ENCODE results near the gene ZBED6.

ZBED6 gene

GRCh38 chr1:203768256-203768655 lies 27.2 kb upstream of the ZBED6 start:
- Histone ChIP-seq H3K36me3 (ENCODE audit: control insufficient read depth in 4 of 4, insufficient read depth in 4 of 4, low read length in 3 of 4) (no peaks in the 10 kb centered on the region), H3K9me3 (ENCODE audit: control extremely low read depth in 1 of 5, control insufficient read depth in 4 of 5, insufficient read depth in 2 of 5, low read depth in 1 of 5, low read length in 4 of 5) (no peaks in the 10 kb centered on the region), H3K27me3 (replicated peaks in 2 of 5; ENCODE audit: control insufficient read depth in 4 of 5, insufficient read depth in 5 of 5, low read length in 4 of 5) (no peaks in the 10 kb centered on the region), H3K4me3 (ENCODE audit: control insufficient read depth in 1 of 7, extremely low read depth in 1 of 7, insufficient read depth in 4 of 7, low read depth in 2 of 7, low read length in 6 of 7) (no peak overlapping the region), H3K4me1 (ENCODE audit: control extremely low read depth in 1 of 4, control insufficient read depth in 4 of 4, insufficient read depth in 4 of 4, low read length in 3 of 4) (peaks cover 5 to 37% (median 27%) of the 10 kb centered on the region in 4 experiments), H3K27ac (ENCODE audit: insufficient read depth in 1 of 2, low read depth in 1 of 2, low read length in 2 of 2, poor library complexity in 1 of 2, severe bottlenecking in 2 of 2) (no peak overlapping the region)
- no peak for DNase-seq
- CTCF ChIA-PET, result interaction anchor here (0.9 to 1.7 kb wide), 3 partner anchors 10 to 66 kb away, joined by 3 to 6 read pairs (median 3); no protein-coding TSS in a partner anchor
- WGBS (ENCODE audit: insufficient coverage), result 98% methylated on average over 4 of the region's 6 CpGs
- POLR2A ChIA-PET, result no interaction called here

- H3K27me3 ChIP-seq (replicated peaks in 2 of 5; ENCODE audit: control insufficient read depth in 4 of 5, insufficient read depth in 5 of 5, low read length in 4 of 5), result no peaks in the 10 kb centered on the region
- DNase-seq, result peak; percentile 91 to 99 (median 98)
- CTCF ChIA-PET, result interaction anchor here (1.0 to 1.7 kb wide), 3 partner anchors 9 to 68 kb away, joined by 3 to 6 read pairs (median 3); no protein-coding TSS in a partner anchor
- POLR2A ChIA-PET, result interaction anchor here (0.5 kb wide), 1 partner anchor 38 kb away, joined by 6 read pairs; no protein-coding TSS in a partner anchor
- H3K36me3 ChIP-seq (ENCODE audit: control insufficient read depth in 4 of 4, insufficient read depth in 4 of 4, low read length in 3 of 4), result no peaks in the 10 kb centered on the region
- peak overlapping the region in 1 of 7 experiments; percentile 28 for H3K4me3 ChIP-seq (ENCODE audit: control insufficient read depth in 1 of 7, extremely low read depth in 1 of 7, insufficient read depth in 4 of 7, low read depth in 2 of 7, low read length in 6 of 7)
- peaks cover 3 to 32% (median 20%) of the 10 kb centered on the region in 4 experiments for H3K4me1 ChIP-seq (ENCODE audit: control extremely low read depth in 1 of 4, control insufficient read depth in 4 of 4, insufficient read depth in 4 of 4, low read length in 3 of 4)
- H3K9me3 ChIP-seq (ENCODE audit: control extremely low read depth in 1 of 5, control insufficient read depth in 4 of 5, insufficient read depth in 2 of 5, low read depth in 1 of 5, low read length in 4 of 5), result no peaks in the 10 kb centered on the region
- WGBS (ENCODE audit: insufficient coverage), result 45% methylated on average over 9 of the region's 15 CpGs
- H3K27ac ChIP-seq (ENCODE audit: insufficient read depth in 1 of 2, low read depth in 1 of 2, low read length in 2 of 2, poor library complexity in 1 of 2, severe bottlenecking in 2 of 2), result no peak overlapping the region
Observed at GRCh38 chr1:203769505-203770343, 25.7 kb upstream of the ZBED6 start.

GRCh38 chr1:203771901-203772301 lies 23.5 kb upstream of the ZBED6 start:
- DNase-seq, result no peak
- ChIA-PET CTCF (no interaction called here), POLR2A (no interaction called here)
- 96% methylated on average over 7 of the region's 7 CpGs for WGBS (ENCODE audit: insufficient coverage)
- no peaks in the 10 kb centered on the region for H3K9me3 ChIP-seq (ENCODE audit: control extremely low read depth in 1 of 5, control insufficient read depth in 4 of 5, insufficient read depth in 2 of 5, low read depth in 1 of 5, low read length in 4 of 5)
- no peak overlapping the region for H3K4me3 ChIP-seq (ENCODE audit: control insufficient read depth in 1 of 7, extremely low read depth in 1 of 7, insufficient read depth in 4 of 7, low read depth in 2 of 7, low read length in 6 of 7)
- H3K36me3 ChIP-seq (ENCODE audit: control insufficient read depth in 4 of 4, insufficient read depth in 4 of 4, low read length in 3 of 4), result no peaks in the 10 kb centered on the region
- H3K27me3 ChIP-seq (replicated peaks in 2 of 5; ENCODE audit: control insufficient read depth in 4 of 5, insufficient read depth in 5 of 5, low read length in 4 of 5), result no peaks in the 10 kb centered on the region
- no peak overlapping the region for H3K27ac ChIP-seq (ENCODE audit: insufficient read depth in 1 of 2, low read depth in 1 of 2, low read length in 2 of 2, poor library complexity in 1 of 2, severe bottlenecking in 2 of 2)
- peaks cover 3 to 25% (median 16%) of the 10 kb centered on the region in 4 experiments for H3K4me1 ChIP-seq (ENCODE audit: control extremely low read depth in 1 of 4, control insufficient read depth in 4 of 4, insufficient read depth in 4 of 4, low read length in 3 of 4)

- H3K27me3 ChIP-seq (replicated peaks in 2 of 5; ENCODE audit: control insufficient read depth in 4 of 5, insufficient read depth in 5 of 5, low read length in 4 of 5), result no peaks in the 10 kb centered on the region
- H3K4me3 ChIP-seq (ENCODE audit: control insufficient read depth in 1 of 7, extremely low read depth in 1 of 7, insufficient read depth in 4 of 7, low read depth in 2 of 7, low read length in 6 of 7), result no peak overlapping the region
- H3K27ac ChIP-seq (ENCODE audit: insufficient read depth in 1 of 2, low read depth in 1 of 2, low read length in 2 of 2, poor library complexity in 1 of 2, severe bottlenecking in 2 of 2), result no peak overlapping the region
- no peaks in the 10 kb centered on the region for H3K36me3 ChIP-seq (ENCODE audit: control insufficient read depth in 4 of 4, insufficient read depth in 4 of 4, low read length in 3 of 4)
- DNase-seq, result no peak
- POLR2A ChIA-PET, result no interaction called here
- WGBS (ENCODE audit: insufficient coverage), result no CpG with 5 or more reads among the region's 1 CpG
- no peaks in the 10 kb centered on the region for H3K9me3 ChIP-seq (ENCODE audit: control extremely low read depth in 1 of 5, control insufficient read depth in 4 of 5, insufficient read depth in 2 of 5, low read depth in 1 of 5, low read length in 4 of 5)
- peaks cover 3 to 27% (median 16%) of the 10 kb centered on the region in 4 experiments for H3K4me1 ChIP-seq (ENCODE audit: control extremely low read depth in 1 of 4, control insufficient read depth in 4 of 4, insufficient read depth in 4 of 4, low read length in 3 of 4)
- CTCF ChIA-PET, result no interaction called here
Observed at GRCh38 chr1:203772836-203773235, 22.6 kb upstream of the ZBED6 start.

GRCh38 chr1:203776636-203777035 lies 18.8 kb upstream of the ZBED6 start:
- Histone ChIP-seq H3K27ac (ENCODE audit: insufficient read depth in 1 of 2, low read depth in 1 of 2, low read length in 2 of 2, poor library complexity in 1 of 2, severe bottlenecking in 2 of 2) (no peak overlapping the region), H3K27me3 (replicated peaks in 2 of 5; ENCODE audit: control insufficient read depth in 4 of 5, insufficient read depth in 5 of 5, low read length in 4 of 5) (no peaks in the 10 kb centered on the region), H3K4me3 (ENCODE audit: control insufficient read depth in 1 of 7, extremely low read depth in 1 of 7, insufficient read depth in 4 of 7, low read depth in 2 of 7, low read length in 6 of 7) (no peak overlapping the region), H3K36me3 (ENCODE audit: control insufficient read depth in 4 of 4, insufficient read depth in 4 of 4, low read length in 3 of 4) (no peaks in the 10 kb centered on the region), H3K4me1 (ENCODE audit: control extremely low read depth in 1 of 4, control insufficient read depth in 4 of 4, insufficient read depth in 4 of 4, low read length in 3 of 4) (peaks cover 4 to 15% (median 8%) of the 10 kb centered on the region in 4 experiments), H3K9me3 (ENCODE audit: control extremely low read depth in 1 of 5, control insufficient read depth in 4 of 5, insufficient read depth in 2 of 5, low read depth in 1 of 5, low read length in 4 of 5) (no peaks in the 10 kb centered on the region)
- POLR2A ChIA-PET, result no interaction called here
- DNase-seq, result no peak
- CTCF ChIA-PET, result interaction anchor here (0.5 to 2.0 kb wide), 7 partner anchors 15 to 182 kb away, joined by 3 to 6 read pairs (median 3); no protein-coding TSS in a partner anchor
- WGBS (ENCODE audit: insufficient coverage), result 89% methylated on average over 3 of the region's 4 CpGs

GRCh38 chr1:203777596-203777995 lies 17.8 kb upstream of the ZBED6 start:
- Histone ChIP-seq H3K27me3 (replicated peaks in 2 of 5; ENCODE audit: control insufficient read depth in 4 of 5, insufficient read depth in 5 of 5, low read length in 4 of 5) (no peaks in the 10 kb centered on the region), H3K9me3 (ENCODE audit: control extremely low read depth in 1 of 5, control insufficient read depth in 4 of 5, insufficient read depth in 2 of 5, low read depth in 1 of 5, low read length in 4 of 5) (no peaks in the 10 kb centered on the region), H3K36me3 (ENCODE audit: control insufficient read depth in 4 of 4, insufficient read depth in 4 of 4, low read length in 3 of 4) (no peaks in the 10 kb centered on the region), H3K27ac (ENCODE audit: insufficient read depth in 1 of 2, low read depth in 1 of 2, low read length in 2 of 2, poor library complexity in 1 of 2, severe bottlenecking in 2 of 2) (no peak overlapping the region), H3K4me3 (ENCODE audit: control insufficient read depth in 1 of 7, extremely low read depth in 1 of 7, insufficient read depth in 4 of 7, low read depth in 2 of 7, low read length in 6 of 7) (no peak overlapping the region), H3K4me1 (ENCODE audit: control extremely low read depth in 1 of 4, control insufficient read depth in 4 of 4, insufficient read depth in 4 of 4, low read length in 3 of 4) (peaks cover 4 to 15% (median 8%) of the 10 kb centered on the region in 4 experiments)
- DNase-seq, result no peak
- 92% methylated on average over 2 of the region's 3 CpGs for WGBS (ENCODE audit: insufficient coverage)
- POLR2A ChIA-PET, result no interaction called here
- CTCF ChIA-PET, result interaction anchor here (1.1 to 1.5 kb wide), 4 partner anchors 9 to 36 kb away, joined by 3 to 5 read pairs (median 4); no protein-coding TSS in a partner anchor

- Histone ChIP-seq H3K27me3 (replicated peaks in 2 of 5; ENCODE audit: control insufficient read depth in 4 of 5, insufficient read depth in 5 of 5, low read length in 4 of 5) (no peaks in the 10 kb centered on the region), H3K4me3 (ENCODE audit: control insufficient read depth in 1 of 7, extremely low read depth in 1 of 7, insufficient read depth in 4 of 7, low read depth in 2 of 7, low read length in 6 of 7) (peak overlapping the region in 3 of 7 experiments; percentile 7 to 26 (median 11)), H3K4me1 (ENCODE audit: control extremely low read depth in 1 of 4, control insufficient read depth in 4 of 4, insufficient read depth in 4 of 4, low read length in 3 of 4) (peaks cover 4 to 15% (median 8%) of the 10 kb centered on the region in 4 experiments), H3K27ac (ENCODE audit: insufficient read depth in 1 of 2, low read depth in 1 of 2, low read length in 2 of 2, poor library complexity in 1 of 2, severe bottlenecking in 2 of 2) (peak overlapping the region in 1 of 2 experiments; percentile 71), H3K9me3 (ENCODE audit: control extremely low read depth in 1 of 5, control insufficient read depth in 4 of 5, insufficient read depth in 2 of 5, low read depth in 1 of 5, low read length in 4 of 5) (no peaks in the 10 kb centered on the region), H3K36me3 (ENCODE audit: control insufficient read depth in 4 of 4, insufficient read depth in 4 of 4, low read length in 3 of 4) (no peaks in the 10 kb centered on the region)
- WGBS (ENCODE audit: insufficient coverage), result 0% methylated on average over 1 of the region's 3 CpGs
- CTCF ChIA-PET, result interaction anchor here (1.1 to 1.5 kb wide), 2 partner anchors 9 to 13 kb away, joined by 3 to 4 read pairs; no protein-coding TSS in a partner anchor
- POLR2A ChIA-PET, result no interaction called here
- DNase-seq, result peak; percentile 69 to 87 (median 79)
Observed at GRCh38 chr1:203778146-203778545, 17.3 kb upstream of the ZBED6 start.

Measured in common myeloid progenitor, CD34-positive (primary cell).